Ishikawa (cell line): ENCODE results near the gene SPAAR.

Experiments
- CREB1 ChIP-seq: IDR thresholded peaks from 2 replicates; pipeline ENCODE4 v1.6.1; 2012; ENCODE audit warnings: low read depth
- EP300 ChIP-seq: IDR thresholded peaks from 2 replicates; pipeline ENCODE4 v1.6.1; 2012; ENCODE audit warnings: borderline replicate concordance
- MAX ChIP-seq: IDR thresholded peaks from 2 replicates; pipeline ENCODE4 v1.6.1; 2012
- NFIC ChIP-seq: IDR thresholded peaks from 2 replicates; pipeline ENCODE4 v1.6.1; 2012
- REST ChIP-seq: IDR thresholded peaks from 2 replicates; pipeline ENCODE4 v1.6.1; 2012; ENCODE audit warnings: low read depth, mild to moderate bottlenecking
- TAF1 ChIP-seq: IDR thresholded peaks from 2 replicates; pipeline ENCODE4 v1.6.1; 2012; ENCODE audit warnings: low read depth, mild to moderate bottlenecking
- TCF12 ChIP-seq: IDR thresholded peaks from 2 replicates; pipeline ENCODE4 v1.6.1; 2012; ENCODE audit warnings: low read depth
- TEAD4 ChIP-seq: IDR thresholded peaks from 2 replicates; pipeline ENCODE4 v1.6.1; 2012
- USF1 ChIP-seq: IDR thresholded peaks from 2 replicates; pipeline ENCODE4 v1.6.1; 2012
- YY1 ChIP-seq: IDR thresholded peaks from 2 replicates; pipeline ENCODE4 v1.6.1; 2012; ENCODE audit warnings: low read depth

- no peak for TF ChIP-seq YY1
- no peak for TF ChIP-seq USF1
- TF ChIP-seq EP300: no peak
- TF ChIP-seq REST: no peak
- no peak for TF ChIP-seq TEAD4
- no peak for TF ChIP-seq CREB1
- TF ChIP-seq MAX: no peak
- no peak for TF ChIP-seq NFIC
- no peak for TF ChIP-seq TCF12
- TF ChIP-seq TAF1: no peak
Observed at GRCh38 chr9:35933550-35934067, 24.3 kb downstream of the SPAAR start.
